Keratinocyte (primary cell): ENCODE results near the gene MRPL43. TPM values are rescaled to one million over a fixed set of nuclear protein-coding genes. Genes with fewer than 3 reads are reported as not detected.

ENCODE experiments used
- DNase-seq: peaks from one replicate; pipeline ENCODE4 v3.0.0-alpha.2; 2011; ENCODE audit warnings: low read depth, missing footprints, low spot score
- FAIRE-seq: peaks from 2 replicates; lab custom pipeline; 2011; peaks lifted over from hg19 to GRCh38; lab: Jason Lieb, UNC
- H2AFZ ChIP-seq: 2 replicates; pipeline ENCODE4 v1.6.0; 2012; ENCODE audit warnings: low read length, control low read depth, inconsistent platforms; ENCODE audit not compliant: control insufficient read depth
- H3K27ac ChIP-seq: 2 replicates; pipeline ENCODE4 v1.5.1; 2011; ENCODE audit warnings: low read length; ENCODE audit not compliant: control insufficient read depth, insufficient read depth
- H3K27me3 ChIP-seq: 3 replicates; pipeline ENCODE4 v1.6.0; 2011; ENCODE audit warnings: low read length; ENCODE audit not compliant: control insufficient read depth, insufficient read depth; ENCODE audit errors: extremely low read depth
- H3K36me3 ChIP-seq, 2 experiments: 2 replicates in 1 of 2; 3 replicates in 1 of 2; pipeline ENCODE4 v1.5.1; 2011; ENCODE audit warnings: low read length in 2 of 2, mild to moderate bottlenecking in 1 of 2; ENCODE audit not compliant: control insufficient read depth in 2 of 2, insufficient read depth in 2 of 2; ENCODE audit errors: extremely low read depth in 1 of 2
- H3K4me1 ChIP-seq: 3 replicates; pipeline ENCODE4 v1.5.1; 2011; ENCODE audit warnings: low read length; ENCODE audit not compliant: control insufficient read depth, insufficient read depth; ENCODE audit errors: extremely low read depth
- H3K4me2 ChIP-seq: 3 replicates; pipeline ENCODE4 v1.6.0; 2011; ENCODE audit warnings: low read depth, low read length; ENCODE audit not compliant: control insufficient read depth, insufficient read depth; ENCODE audit errors: extremely low read depth
- H3K4me3 ChIP-seq, 3 experiments: fragments of 200-600 bp in 1 of 3; sonication (generic) in 1 of 3; 2 replicates in 2 of 3; 3 replicates in 1 of 3; pipeline ENCODE4 v1.5.1; 2011 to 2016; ENCODE audit warnings: low read length in 3 of 3, mild to moderate bottlenecking in 3 of 3, control low read depth in 2 of 3, inconsistent platforms in 1 of 3, low read depth in 1 of 3, mixed read lengths in 1 of 3, mixed run types in 1 of 3, moderate library complexity in 1 of 3; ENCODE audit not compliant: control insufficient read depth in 2 of 3, insufficient read depth in 2 of 3; ENCODE audit errors: extremely low read depth in 1 of 3
- H3K79me2 ChIP-seq: 2 replicates; pipeline ENCODE4 v1.6.0; 2012; ENCODE audit warnings: low read length; ENCODE audit not compliant: control insufficient read depth, insufficient read depth
- H3K9ac ChIP-seq: 3 replicates; pipeline ENCODE4 v1.6.0; 2011; ENCODE audit warnings: low read length; ENCODE audit not compliant: control insufficient read depth, insufficient read depth; ENCODE audit errors: extremely low read depth
- H3K9me1 ChIP-seq: 3 replicates; pipeline ENCODE4 v1.6.0; 2011; ENCODE audit warnings: low read length; ENCODE audit not compliant: control insufficient read depth, insufficient read depth; ENCODE audit errors: extremely low read depth
- H3K9me3 ChIP-seq: 2 replicates; pipeline ENCODE4 v1.5.1; 2012; ENCODE audit warnings: low read depth, low read length; ENCODE audit not compliant: control insufficient read depth
- H4K20me1 ChIP-seq: 3 replicates; pipeline ENCODE4 v1.6.0; 2011; ENCODE audit warnings: low read length; ENCODE audit not compliant: control insufficient read depth, insufficient read depth; ENCODE audit errors: extremely low read depth
- CTCF ChIP-seq, 3 experiments: IDR thresholded peaks in 1 of 3; conservative IDR thresholded peaks in 1 of 3; optimal IDR thresholded peaks in 1 of 3; 2 replicates in 2 of 3; 3 replicates in 1 of 3; pipeline versions ENCODE3 to v1.5.1; 2011; ENCODE audit warnings: low read length in 3 of 3, mild to moderate bottlenecking in 3 of 3, moderate library complexity in 2 of 3, control low read depth in 1 of 3, inconsistent platforms in 1 of 3; ENCODE audit not compliant: insufficient read depth in 2 of 3; ENCODE audit errors: extremely low read depth in 1 of 3
- EZH2 ChIP-seq: IDR thresholded peaks from one replicate; pipeline ENCODE4 v1.6.1; 2012; ENCODE audit warnings: inconsistent platforms, mild to moderate bottlenecking, low read length, moderate library complexity
- dilution Hi-C: fragments of 300-500 bp; cut with MboI; formaldehyde crosslinking; loops from one replicate; pipeline ENCODE4 v1.7.0; 2020; ENCODE audit warnings: low sequenced_read_pairs; ENCODE audit not compliant: extremely low pct_ligation_motif_present
- polyA plus RNA-seq, 5 experiments: library from polyadenylated mRNA; depleted of rRNA in 3 of 5; stranded (reverse) in 3 of 5; stranded (forward) in 1 of 5; unstranded in 1 of 5; fragments of >200 nt; gene quantifications; 1 replicate in 1 of 5; 2 replicates in 3 of 5; 3 replicates in 1 of 5; pipeline versions ENCODE4 v1.2.1 to v1.2.3, GENCODE V29; 2011 to 2012; ENCODE audit warnings: missing spikeins in 2 of 5, low read depth in 1 of 5, low replicate concordance in 1 of 5

The MRPL43 gene
- polyA plus RNA-seq, 1 donor (not counting 4 experiments of a cell fraction or from before 2014, with no cell fraction given) = 71.1 TPM

DNA sequence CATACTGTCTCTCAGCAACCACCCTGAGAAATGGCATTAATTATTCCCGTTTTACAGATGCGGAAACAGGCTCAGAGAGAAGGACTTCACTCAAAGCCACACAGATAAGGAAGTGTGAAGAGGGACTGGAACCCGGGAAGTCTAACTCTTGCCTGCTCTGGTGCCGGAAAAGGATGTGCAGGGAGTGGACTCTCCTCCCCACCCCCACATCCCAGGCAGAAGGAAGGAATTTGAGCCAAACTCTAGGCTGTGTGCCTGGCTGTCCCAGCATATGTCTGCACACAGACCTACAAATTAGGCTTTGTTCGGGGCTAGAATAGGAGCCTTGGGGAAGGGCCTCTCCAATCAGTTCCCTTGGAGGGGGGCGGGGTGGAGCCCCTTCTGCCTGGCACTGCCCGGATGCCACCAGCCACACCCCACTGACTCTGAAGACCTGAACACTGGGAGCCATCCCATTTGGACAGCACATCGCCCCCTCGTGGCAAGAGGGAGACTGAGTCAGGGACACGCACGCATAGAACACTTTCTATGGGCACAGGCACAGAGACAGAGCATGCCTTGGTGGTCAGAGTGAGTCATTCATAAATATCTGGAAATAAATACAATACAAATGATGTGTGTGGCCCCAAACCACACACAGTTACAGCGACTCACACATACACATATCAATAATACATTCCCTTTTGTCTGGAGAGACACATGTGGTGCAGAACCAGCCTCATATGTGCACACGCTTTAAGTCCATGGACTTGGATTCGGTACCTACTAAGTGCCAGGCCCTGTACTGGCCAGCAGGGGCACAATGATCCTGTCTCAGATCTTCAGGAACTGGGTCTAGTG lies 25.4 kb upstream of the MRPL43 start:
- DNase-seq = peak; percentile 90
- H3K27me3 ChIP-seq = no peaks in the 10 kb centered on the region
- no peaks in the 10 kb centered on the region for H3K9me3 ChIP-seq
- peaks cover 30% of the 10 kb centered on the region for H3K4me1 ChIP-seq
- dilution Hi-C loops = no loop called here
- H3K27ac ChIP-seq = peak overlapping the region; percentile 74
- peak; percentile 98 for FAIRE-seq
- no peaks in the 10 kb centered on the region for H3K36me3 ChIP-seq
- H3K79me2 ChIP-seq = no peaks in the 10 kb centered on the region
- H2AFZ ChIP-seq = peak overlapping the region; percentile 75
- peak overlapping the region; percentile 45 for H3K9ac ChIP-seq
- peaks cover 2% of the 10 kb centered on the region for H4K20me1 ChIP-seq
- peak; percentile 78 to 99 (median 88) for TF ChIP-seq CTCF (optimal IDR thresholded peaks at IDR 0.05 in 1 of 3, IDR thresholded peaks at IDR 0.05 in 1 of 3, conservative IDR thresholded peaks at IDR 0.05 in 1 of 3; ENCODE audit: extremely low read depth in 1 of 3, insufficient read depth in 2 of 3, low read length in 3 of 3)
- TF ChIP-seq EZH2 = no peak
- no peaks in the 10 kb centered on the region for H3K9me1 ChIP-seq
- peak overlapping the region; percentile 95 for H3K4me2 ChIP-seq
- H3K4me3 ChIP-seq = peak overlapping the region in 2 of 3 experiments; percentile 52 to 59

- dilution Hi-C loops = no loop called here
- no peaks in the 10 kb centered on the region for H3K9me1 ChIP-seq
- peaks cover 0 to 4% of the 10 kb centered on the region in 2 experiments for H3K36me3 ChIP-seq
- peak; percentile 39 for FAIRE-seq
- H3K4me2 ChIP-seq = no peak overlapping the region
- no peak overlapping the region for H3K27ac ChIP-seq
- H3K9me3 ChIP-seq = no peaks in the 10 kb centered on the region
- H4K20me1 ChIP-seq = peaks cover 2% of the 10 kb centered on the region
- no peak for DNase-seq
- H3K9ac ChIP-seq = no peak overlapping the region
- peak; percentile 25 to 39 (median 30) for TF ChIP-seq CTCF (optimal IDR thresholded peaks at IDR 0.05 in 1 of 3, IDR thresholded peaks at IDR 0.05 in 1 of 3, conservative IDR thresholded peaks at IDR 0.05 in 1 of 3; ENCODE audit: extremely low read depth in 1 of 3, insufficient read depth in 2 of 3, low read length in 3 of 3)
- TF ChIP-seq EZH2 = no peak
- H3K27me3 ChIP-seq = no peaks in the 10 kb centered on the region
- no peaks in the 10 kb centered on the region for H3K79me2 ChIP-seq
- no peak overlapping the region for H3K4me3 ChIP-seq
- peaks cover 30% of the 10 kb centered on the region for H3K4me1 ChIP-seq
- H2AFZ ChIP-seq = no peak overlapping the region
Measured at GRCh38 chr10:101011517-101012423, 24.5 kb upstream of the MRPL43 start.
